Measurements from ENCODE around the gene SLC25A13.
"Not testable (repeated sequence)": the region's sequence is repeated elsewhere in the genome, so short reads cannot be mapped to it uniquely, and the experiment has no call there.

The SLC25A13 gene

DNA sequence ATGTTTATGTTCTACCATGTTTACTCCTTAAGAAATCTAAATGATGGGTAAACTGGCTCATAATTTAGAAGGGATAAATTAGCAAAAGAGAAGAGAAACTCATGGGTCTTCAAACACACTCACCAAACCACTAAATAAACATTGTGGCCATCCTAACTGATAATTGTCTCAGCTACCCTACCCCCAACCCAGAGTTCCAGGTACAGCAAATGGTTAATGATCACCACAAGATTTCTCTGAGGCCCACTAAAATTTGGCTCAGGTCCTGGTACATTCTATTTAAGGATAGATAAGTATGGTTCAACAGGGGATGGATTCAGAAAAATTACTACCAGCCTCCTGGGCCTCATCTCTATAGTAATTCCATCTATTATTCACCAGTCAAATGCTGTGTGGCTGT, 21.4 kb downstream of the SLC25A13 start:
- H3K27me3 ChIP-seq (ENCODE audit: control insufficient read depth in 1 of 2, insufficient read depth in 2 of 2, low read length in 2 of 2), result no peaks in the 10 kb centered on the region
- H3K4me3 ChIP-seq (ENCODE audit: low read length in 2 of 2), result no peak overlapping the region
- H3K36me3 ChIP-seq (ENCODE audit: control insufficient read depth in 2 of 2, insufficient read depth in 2 of 2, low read length in 2 of 2), result no peaks in the 10 kb centered on the region
- no peak overlapping the region for H3K9ac ChIP-seq (ENCODE audit: low read length in 2 of 2)
- no peaks in the 10 kb centered on the region for H3K4me1 ChIP-seq (ENCODE audit: control insufficient read depth, insufficient read depth, low read length)
- H3K9me3 ChIP-seq (ENCODE audit: control insufficient read depth in 2 of 2, low read length in 2 of 2), result no peaks in the 10 kb centered on the region
- no peak overlapping the region for H3K27ac ChIP-seq (ENCODE audit: low read length)

DNA sequence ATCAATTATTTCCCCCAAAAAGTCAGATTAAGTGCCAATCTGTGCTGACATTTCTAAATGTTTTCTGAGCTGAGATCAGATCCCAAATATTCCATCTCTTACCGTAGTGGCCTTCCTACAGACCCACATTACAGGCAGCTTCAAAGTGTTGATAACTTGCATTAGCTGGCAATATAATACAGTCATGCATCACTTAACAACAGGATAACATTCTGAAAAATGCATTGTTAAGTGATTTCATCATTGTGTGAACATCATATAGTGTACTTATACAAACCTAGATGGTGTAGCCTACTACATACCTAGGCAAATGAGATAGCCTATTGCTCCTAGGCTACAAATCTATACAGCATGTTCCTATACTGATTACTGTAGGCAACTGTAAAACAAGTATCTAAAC, 22.4 kb downstream of the SLC25A13 start:
- no peaks in the 10 kb centered on the region for H3K27me3 ChIP-seq (ENCODE audit: control insufficient read depth in 1 of 2, insufficient read depth in 2 of 2, low read length in 2 of 2)
- no peak overlapping the region for H3K9ac ChIP-seq (ENCODE audit: low read length in 2 of 2)
- H3K36me3 ChIP-seq (ENCODE audit: control insufficient read depth in 2 of 2, insufficient read depth in 2 of 2, low read length in 2 of 2), result no peaks in the 10 kb centered on the region
- H3K27ac ChIP-seq (ENCODE audit: low read length), result no peak overlapping the region
- H3K9me3 ChIP-seq (ENCODE audit: control insufficient read depth in 2 of 2, low read length in 2 of 2), result no peaks in the 10 kb centered on the region
- no peaks in the 10 kb centered on the region for H3K4me1 ChIP-seq (ENCODE audit: control insufficient read depth, insufficient read depth, low read length)
- no peak overlapping the region for H3K4me3 ChIP-seq (ENCODE audit: low read length in 2 of 2)

DNA sequence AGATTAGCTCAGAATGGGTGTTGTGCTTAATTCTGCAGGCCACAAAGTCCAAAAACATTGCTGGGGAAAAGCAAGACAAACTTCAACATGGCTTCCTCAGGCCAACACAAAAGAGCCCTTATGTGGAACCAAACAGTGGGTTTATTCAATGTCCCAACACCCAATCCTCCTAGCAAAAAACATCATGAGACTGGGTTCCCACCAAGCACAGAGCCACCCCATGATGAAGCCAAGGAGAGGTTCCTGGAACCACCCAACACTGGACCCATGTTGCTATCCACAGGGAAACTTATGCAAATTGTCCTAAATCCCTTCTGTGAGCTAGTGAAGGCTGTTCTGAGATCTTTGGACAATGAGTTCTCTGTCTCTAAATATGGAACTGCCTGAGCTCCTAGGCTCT, 24.0 kb downstream of the SLC25A13 start:
- no peak overlapping the region for H3K27ac ChIP-seq (ENCODE audit: low read length)
- no peak overlapping the region for H3K9ac ChIP-seq (ENCODE audit: low read length in 2 of 2)
- H3K4me3 ChIP-seq (ENCODE audit: low read length in 2 of 2), result no peak overlapping the region
- no peaks in the 10 kb centered on the region for H3K4me1 ChIP-seq (ENCODE audit: control insufficient read depth, insufficient read depth, low read length)
- H3K9me3 ChIP-seq (ENCODE audit: control insufficient read depth in 2 of 2, low read length in 2 of 2), result no peaks in the 10 kb centered on the region
- H3K36me3 ChIP-seq (ENCODE audit: control insufficient read depth in 2 of 2, insufficient read depth in 2 of 2, low read length in 2 of 2), result no peaks in the 10 kb centered on the region
- no peaks in the 10 kb centered on the region for H3K27me3 ChIP-seq (ENCODE audit: control insufficient read depth in 1 of 2, insufficient read depth in 2 of 2, low read length in 2 of 2)

DNA sequence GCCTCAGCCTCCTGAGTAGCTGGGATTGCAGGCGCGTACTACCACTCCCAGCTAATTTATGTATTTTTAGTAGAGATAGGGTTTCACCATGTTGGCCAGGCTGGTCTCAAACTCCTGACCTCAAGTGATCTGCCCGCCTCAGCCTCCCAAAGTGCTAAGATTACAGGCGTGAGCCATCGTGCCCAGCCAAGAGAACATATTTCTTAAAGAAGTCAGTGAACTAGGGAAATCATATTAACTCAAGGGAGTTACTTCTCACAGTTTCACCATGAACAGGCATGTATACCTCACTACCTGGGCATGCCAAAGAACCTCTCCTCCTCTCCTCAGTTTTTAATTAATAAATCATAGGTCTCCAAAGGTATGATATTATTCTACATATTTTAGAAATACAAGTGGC, 24.5 kb downstream of the SLC25A13 start:
- H3K36me3 ChIP-seq (ENCODE audit: control insufficient read depth in 2 of 2, insufficient read depth in 2 of 2, low read length in 2 of 2); H3K27ac ChIP-seq (ENCODE audit: low read length); H3K27me3 ChIP-seq (ENCODE audit: control insufficient read depth in 1 of 2, insufficient read depth in 2 of 2, low read length in 2 of 2); H3K9me3 ChIP-seq (ENCODE audit: control insufficient read depth in 2 of 2, low read length in 2 of 2); H3K4me1 ChIP-seq (ENCODE audit: control insufficient read depth, insufficient read depth, low read length); H3K9ac ChIP-seq (ENCODE audit: low read length in 2 of 2); H3K4me3 ChIP-seq (ENCODE audit: low read length in 2 of 2): not testable (repeated sequence)

DNA sequence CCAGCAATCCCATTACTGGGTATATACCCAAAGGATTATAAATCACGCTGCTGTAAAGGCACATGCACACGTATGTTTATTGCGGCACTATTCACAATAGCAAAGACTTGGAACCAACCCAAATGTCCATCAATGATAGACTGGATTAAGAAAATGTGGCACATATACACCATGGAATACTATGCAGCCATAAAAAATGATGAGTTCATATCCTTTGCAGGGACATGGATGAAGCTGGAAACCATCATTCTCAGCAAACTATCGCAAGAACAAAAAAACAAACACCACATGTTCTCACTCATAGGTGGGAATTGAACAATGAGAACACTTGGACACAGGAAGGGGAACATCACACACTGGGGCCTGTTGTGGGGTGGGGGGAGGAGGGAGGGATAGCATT, 28.0 kb downstream of the SLC25A13 start:
- not testable (repeated sequence) for H3K4me3 ChIP-seq (ENCODE audit: low read length in 2 of 2)

DNA sequence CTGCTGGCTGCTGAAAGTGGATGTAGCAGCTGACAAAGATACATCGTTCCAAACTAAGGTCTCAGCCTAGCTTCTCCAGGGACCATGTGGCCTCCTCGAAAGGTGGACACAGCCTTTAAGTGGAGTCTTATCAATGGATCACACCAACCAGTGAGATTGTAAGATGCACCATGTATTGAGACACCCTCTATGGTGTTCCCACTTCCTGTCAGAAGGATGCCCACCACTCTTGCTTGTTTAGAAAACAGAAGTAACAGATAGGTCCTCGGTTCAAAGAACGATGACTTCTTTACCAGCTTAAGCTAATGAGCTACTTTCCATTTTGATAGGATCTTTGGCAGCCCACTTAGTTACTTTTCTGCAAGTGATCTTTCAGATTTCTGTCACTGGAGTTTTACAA, 34.3 kb downstream of the SLC25A13 start:
- no peaks in the 10 kb centered on the region for H3K36me3 ChIP-seq (ENCODE audit: control insufficient read depth in 2 of 2, insufficient read depth in 2 of 2, low read length in 2 of 2)
- no peaks in the 10 kb centered on the region for H3K27me3 ChIP-seq (ENCODE audit: control insufficient read depth in 1 of 2, insufficient read depth in 2 of 2, low read length in 2 of 2)
- no peaks in the 10 kb centered on the region for H3K4me1 ChIP-seq (ENCODE audit: control insufficient read depth, insufficient read depth, low read length)
- H3K9me3 ChIP-seq (ENCODE audit: control insufficient read depth in 2 of 2, low read length in 2 of 2), result no peaks in the 10 kb centered on the region
- H3K4me3 ChIP-seq (ENCODE audit: low read length in 2 of 2), result no peak overlapping the region
- no peak overlapping the region for H3K27ac ChIP-seq (ENCODE audit: low read length)
- H3K9ac ChIP-seq (ENCODE audit: low read length in 2 of 2), result no peak overlapping the region

More for the DNA sequence above, 28.0 kb downstream of the SLC25A13 start:
- not testable (repeated sequence) for H3K36me3 ChIP-seq (ENCODE audit: control insufficient read depth in 2 of 2, insufficient read depth in 2 of 2, low read length in 2 of 2); H3K27me3 ChIP-seq (ENCODE audit: control insufficient read depth in 1 of 2, insufficient read depth in 2 of 2, low read length in 2 of 2); H3K27ac ChIP-seq (ENCODE audit: low read length); H3K9ac ChIP-seq (ENCODE audit: low read length in 2 of 2); H3K4me1 ChIP-seq (ENCODE audit: control insufficient read depth, insufficient read depth, low read length); H3K9me3 ChIP-seq (ENCODE audit: control insufficient read depth in 2 of 2, low read length in 2 of 2)

DNA sequence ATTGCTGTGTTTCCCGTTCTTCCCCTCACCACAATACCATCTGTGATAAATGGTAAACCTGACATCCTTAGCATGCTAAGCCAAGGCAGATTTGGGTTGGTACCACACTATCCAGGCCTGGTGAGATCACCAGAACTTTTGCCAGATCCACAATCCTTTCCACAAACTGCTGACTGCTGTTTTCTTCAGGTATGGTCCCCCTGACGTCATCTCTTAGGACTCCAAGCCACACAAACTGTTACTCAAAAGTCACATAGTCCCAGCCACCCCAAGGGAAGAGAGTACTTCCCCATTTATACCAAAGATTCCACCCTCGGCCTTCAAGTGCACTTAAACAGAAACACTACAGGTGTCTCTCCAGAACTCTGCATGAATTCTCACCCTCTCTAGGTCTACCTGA, 34.8 kb downstream of the SLC25A13 start:
- no peak overlapping the region for H3K4me3 ChIP-seq (ENCODE audit: low read length in 2 of 2)

DNA sequence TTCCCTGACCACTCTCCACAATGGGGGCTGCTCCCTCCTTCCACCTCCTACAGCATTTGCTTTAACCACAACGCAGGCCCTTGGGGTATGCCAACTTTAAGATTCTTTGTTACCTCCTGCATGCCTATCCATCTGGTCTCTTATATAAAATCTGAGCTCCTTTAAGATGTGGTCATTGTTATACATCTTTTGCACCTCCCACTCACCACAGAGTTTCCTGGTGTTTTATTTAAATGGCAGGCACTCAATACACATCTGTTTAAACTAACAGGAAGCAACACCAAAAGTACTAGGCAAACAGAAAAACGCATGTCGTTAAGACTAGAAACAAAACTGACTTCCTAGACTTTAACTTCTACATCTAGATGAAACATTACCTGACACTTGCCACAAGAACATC, 36.3 kb downstream of the SLC25A13 start:
- H3K27ac ChIP-seq (ENCODE audit: low read length), result no peak overlapping the region
- H3K9me3 ChIP-seq (ENCODE audit: control insufficient read depth in 2 of 2, low read length in 2 of 2), result no peaks in the 10 kb centered on the region
- H3K27me3 ChIP-seq (ENCODE audit: control insufficient read depth in 1 of 2, insufficient read depth in 2 of 2, low read length in 2 of 2), result no peaks in the 10 kb centered on the region
- H3K36me3 ChIP-seq (ENCODE audit: control insufficient read depth in 2 of 2, insufficient read depth in 2 of 2, low read length in 2 of 2), result no peaks in the 10 kb centered on the region
- H3K4me1 ChIP-seq (ENCODE audit: control insufficient read depth, insufficient read depth, low read length), result no peaks in the 10 kb centered on the region
- no peak overlapping the region for H3K9ac ChIP-seq (ENCODE audit: low read length in 2 of 2)
- H3K4me3 ChIP-seq (ENCODE audit: low read length in 2 of 2), result no peak overlapping the region

More for the DNA sequence above, 34.8 kb downstream of the SLC25A13 start:
- no peaks in the 10 kb centered on the region for H3K9me3 ChIP-seq (ENCODE audit: control insufficient read depth in 2 of 2, low read length in 2 of 2)
- H3K4me1 ChIP-seq (ENCODE audit: control insufficient read depth, insufficient read depth, low read length), result no peaks in the 10 kb centered on the region
- H3K9ac ChIP-seq (ENCODE audit: low read length in 2 of 2), result no peak overlapping the region
- no peaks in the 10 kb centered on the region for H3K36me3 ChIP-seq (ENCODE audit: control insufficient read depth in 2 of 2, insufficient read depth in 2 of 2, low read length in 2 of 2)
- no peaks in the 10 kb centered on the region for H3K27me3 ChIP-seq (ENCODE audit: control insufficient read depth in 1 of 2, insufficient read depth in 2 of 2, low read length in 2 of 2)
- no peak overlapping the region for H3K27ac ChIP-seq (ENCODE audit: low read length)

DNA sequence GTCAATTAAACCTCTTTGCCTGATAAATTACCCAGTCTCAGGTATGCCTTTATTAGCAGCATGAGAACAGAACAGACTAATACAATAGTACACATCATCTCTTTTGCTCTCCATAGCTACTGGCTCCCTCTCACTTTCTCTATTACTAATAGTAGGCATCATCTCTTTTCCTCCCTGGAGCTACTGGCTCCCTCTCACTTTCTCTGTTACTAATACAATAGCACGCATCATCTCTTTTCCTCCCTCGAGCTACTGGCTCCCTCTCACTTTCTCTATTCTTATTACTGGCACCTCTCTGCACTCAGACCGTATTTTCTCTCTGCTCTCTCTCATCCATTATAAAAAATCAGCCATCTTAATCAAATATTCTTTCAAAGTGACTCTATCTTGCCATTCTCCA, 37.1 kb downstream of the SLC25A13 start:
- Histone ChIP-seq H3K4me1 (ENCODE audit: control insufficient read depth, insufficient read depth, low read length) (no peaks in the 10 kb centered on the region), H3K4me3 (ENCODE audit: low read length in 2 of 2) (no peak overlapping the region)

DNA sequence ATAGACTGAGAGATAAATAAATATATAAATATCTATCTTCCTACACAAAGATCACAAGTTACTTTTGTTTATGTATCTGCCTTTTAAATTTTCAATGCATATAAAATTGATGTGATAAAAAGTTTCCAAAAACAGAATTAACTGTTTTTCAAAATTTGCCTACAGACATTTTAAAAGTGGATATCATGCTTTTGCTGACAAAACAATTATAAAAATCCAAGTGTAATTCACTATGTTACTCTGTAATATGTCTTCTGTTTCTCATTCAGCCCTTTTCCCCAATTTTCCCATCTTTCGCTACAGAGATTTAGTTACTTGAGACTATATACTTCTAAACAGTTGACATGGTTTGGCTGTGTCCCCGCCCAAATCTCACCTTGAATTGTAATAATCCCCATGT, 37.7 kb downstream of the SLC25A13 start:
- Histone ChIP-seq H3K36me3 (ENCODE audit: control insufficient read depth in 2 of 2, insufficient read depth in 2 of 2, low read length in 2 of 2) (no peaks in the 10 kb centered on the region), H3K4me1 (ENCODE audit: control insufficient read depth, insufficient read depth, low read length) (no peaks in the 10 kb centered on the region), H3K9ac (ENCODE audit: low read length in 2 of 2) (no peak overlapping the region), H3K27me3 (ENCODE audit: control insufficient read depth in 1 of 2, insufficient read depth in 2 of 2, low read length in 2 of 2) (no peaks in the 10 kb centered on the region), H3K27ac (ENCODE audit: low read length) (no peak overlapping the region), H3K9me3 (ENCODE audit: control insufficient read depth in 2 of 2, low read length in 2 of 2) (no peaks in the 10 kb centered on the region), H3K4me3 (ENCODE audit: low read length in 2 of 2) (no peak overlapping the region)

More for the DNA sequence above, 37.1 kb downstream of the SLC25A13 start:
- no peak overlapping the region for H3K9ac ChIP-seq (ENCODE audit: low read length in 2 of 2)
- no peaks in the 10 kb centered on the region for H3K27me3 ChIP-seq (ENCODE audit: control insufficient read depth in 1 of 2, insufficient read depth in 2 of 2, low read length in 2 of 2)
- H3K9me3 ChIP-seq (ENCODE audit: control insufficient read depth in 2 of 2, low read length in 2 of 2), result no peaks in the 10 kb centered on the region
- H3K36me3 ChIP-seq (ENCODE audit: control insufficient read depth in 2 of 2, insufficient read depth in 2 of 2, low read length in 2 of 2), result no peaks in the 10 kb centered on the region
- no peak overlapping the region for H3K27ac ChIP-seq (ENCODE audit: low read length)

DNA sequence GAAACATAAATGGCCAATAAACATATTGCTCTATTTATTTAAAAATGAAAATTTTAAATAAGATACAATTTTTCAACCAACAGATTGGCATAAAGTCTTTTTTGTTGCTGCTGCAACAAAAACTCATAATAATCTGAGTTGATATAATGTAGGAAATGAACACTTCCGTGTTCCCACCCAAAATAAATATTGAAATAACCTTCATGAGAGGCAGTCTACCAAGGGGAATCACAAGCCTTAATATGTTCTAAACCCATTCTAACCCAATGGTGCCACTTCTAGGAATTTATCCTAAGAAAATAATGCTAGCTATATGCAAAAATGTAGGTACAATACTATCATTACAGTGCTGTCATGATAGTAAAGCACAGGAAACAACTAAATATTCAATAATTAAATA, 39.1 kb downstream of the SLC25A13 start:
- H3K9ac ChIP-seq (ENCODE audit: low read length in 2 of 2), result no peak overlapping the region
- no peaks in the 10 kb centered on the region for H3K4me1 ChIP-seq (ENCODE audit: control insufficient read depth, insufficient read depth, low read length)
- no peaks in the 10 kb centered on the region for H3K36me3 ChIP-seq (ENCODE audit: control insufficient read depth in 2 of 2, insufficient read depth in 2 of 2, low read length in 2 of 2)
- no peak overlapping the region for H3K4me3 ChIP-seq (ENCODE audit: low read length in 2 of 2)
- no peak overlapping the region for H3K27ac ChIP-seq (ENCODE audit: low read length)
- H3K27me3 ChIP-seq (ENCODE audit: control insufficient read depth in 1 of 2, insufficient read depth in 2 of 2, low read length in 2 of 2), result no peaks in the 10 kb centered on the region
- H3K9me3 ChIP-seq (ENCODE audit: control insufficient read depth in 2 of 2, low read length in 2 of 2), result no peaks in the 10 kb centered on the region

DNA sequence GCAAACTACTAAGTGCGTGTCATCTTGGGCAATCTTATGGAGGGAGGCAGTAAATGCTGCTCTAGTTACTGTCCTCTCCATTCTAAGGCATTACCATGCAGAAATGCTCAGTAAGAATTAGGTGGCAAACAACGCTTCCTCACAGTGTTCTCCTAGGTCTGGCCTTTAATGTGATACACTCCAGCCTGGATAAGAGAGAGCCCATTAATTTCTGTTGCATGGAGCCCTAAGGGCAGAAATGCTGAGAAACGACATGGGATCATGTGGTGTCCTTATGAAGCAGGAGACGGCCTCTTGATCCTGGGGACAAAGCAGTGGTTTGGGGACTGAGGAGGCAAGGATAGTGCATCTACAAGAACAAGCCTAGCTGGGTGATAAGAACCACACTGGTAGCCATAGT, 44.0 kb downstream of the SLC25A13 start:
- no peaks in the 10 kb centered on the region for H3K27me3 ChIP-seq (ENCODE audit: control insufficient read depth in 1 of 2, insufficient read depth in 2 of 2, low read length in 2 of 2)
- H3K4me3 ChIP-seq (ENCODE audit: low read length in 2 of 2), result no peak overlapping the region
- no peaks in the 10 kb centered on the region for H3K36me3 ChIP-seq (ENCODE audit: control insufficient read depth in 2 of 2, insufficient read depth in 2 of 2, low read length in 2 of 2)
- no peaks in the 10 kb centered on the region for H3K9me3 ChIP-seq (ENCODE audit: control insufficient read depth in 2 of 2, low read length in 2 of 2)
- no peak overlapping the region for H3K9ac ChIP-seq (ENCODE audit: low read length in 2 of 2)
- no peak overlapping the region for H3K27ac ChIP-seq (ENCODE audit: low read length)
- no peaks in the 10 kb centered on the region for H3K4me1 ChIP-seq (ENCODE audit: control insufficient read depth, insufficient read depth, low read length)
